ENCODE measurements around the gene ARHGAP26. TPM values are rescaled to one million over a fixed set of nuclear protein-coding genes. Genes with fewer than 3 reads are reported as not detected.

Gene ARHGAP26
- total RNA-seq, 1 donor: 7.6 TPM

GRCh38 chr5:142930395-142931110 is 160.4 kb downstream of the ARHGAP26 start:
- no peaks in the 10 kb centered on the region for H4K20me1 ChIP-seq (ENCODE audit: insufficient read depth, low read length)
- no peak for DNase-seq (ENCODE audit: insufficient read length, low spot score, missing footprints)
- no peak overlapping the region for H3K27ac ChIP-seq (ENCODE audit: low read depth, low read length)
- H3K36me3 ChIP-seq (ENCODE audit: insufficient read depth, low read length): no peaks in the 10 kb centered on the region
- no peak overlapping the region for H2AFZ ChIP-seq (ENCODE audit: low read length)
- no peak overlapping the region for H3K4me3 ChIP-seq (ENCODE audit: insufficient read depth, low read length)
- H3K4me2 ChIP-seq (ENCODE audit: insufficient read depth, low read length): no peak overlapping the region
- no peaks in the 10 kb centered on the region for H3K79me2 ChIP-seq (ENCODE audit: insufficient read depth, low read length)
- peaks cover 7% of the 10 kb centered on the region for H3K4me1 ChIP-seq (ENCODE audit: insufficient read depth, low read length)
- no peaks in the 10 kb centered on the region for H3K9me3 ChIP-seq (ENCODE audit: low read depth, low read length)
- no peaks in the 10 kb centered on the region for H3K27me3 ChIP-seq (ENCODE audit: insufficient read depth, low read length)
- TF ChIP-seq CTCF (IDR thresholded peaks at IDR 0.05; ENCODE audit: extremely low read depth, low read depth, low read length): no peak

- Histone ChIP-seq H2AFZ (ENCODE audit: low read length) (no peak overlapping the region), H3K36me3 (ENCODE audit: insufficient read depth, low read length) (no peaks in the 10 kb centered on the region), H3K27ac (ENCODE audit: low read depth, low read length) (no peak overlapping the region), H4K20me1 (ENCODE audit: insufficient read depth, low read length) (no peaks in the 10 kb centered on the region), H3K4me1 (ENCODE audit: insufficient read depth, low read length) (no peaks in the 10 kb centered on the region), H3K27me3 (ENCODE audit: insufficient read depth, low read length) (no peaks in the 10 kb centered on the region), H3K79me2 (ENCODE audit: insufficient read depth, low read length) (no peaks in the 10 kb centered on the region), H3K4me2 (ENCODE audit: insufficient read depth, low read length) (no peak overlapping the region), H3K9me3 (ENCODE audit: low read depth, low read length) (no peaks in the 10 kb centered on the region), H3K4me3 (ENCODE audit: insufficient read depth, low read length) (no peak overlapping the region)
- no peak for DNase-seq (ENCODE audit: insufficient read length, low spot score, missing footprints)
- no peak for TF ChIP-seq CTCF (IDR thresholded peaks at IDR 0.05; ENCODE audit: extremely low read depth, low read depth, low read length)
These were observed 161.9 kb downstream of the ARHGAP26 start for GRCh38 chr5:142931896-142932686.

- H3K4me2 ChIP-seq (ENCODE audit: insufficient read depth, low read length): no peak overlapping the region
- H3K9me3 ChIP-seq (ENCODE audit: low read depth, low read length): no peaks in the 10 kb centered on the region
- no peaks in the 10 kb centered on the region for H3K4me1 ChIP-seq (ENCODE audit: insufficient read depth, low read length)
- no peak overlapping the region for H3K4me3 ChIP-seq (ENCODE audit: insufficient read depth, low read length)
- no peaks in the 10 kb centered on the region for H3K27me3 ChIP-seq (ENCODE audit: insufficient read depth, low read length)
- H2AFZ ChIP-seq (ENCODE audit: low read length): no peak overlapping the region
- no peaks in the 10 kb centered on the region for H4K20me1 ChIP-seq (ENCODE audit: insufficient read depth, low read length)
- DNase-seq (ENCODE audit: insufficient read length, low spot score, missing footprints): no peak
- H3K27ac ChIP-seq (ENCODE audit: low read depth, low read length): no peak overlapping the region
- no peak for TF ChIP-seq CTCF (IDR thresholded peaks at IDR 0.05; ENCODE audit: extremely low read depth, low read depth, low read length)
- no peaks in the 10 kb centered on the region for H3K79me2 ChIP-seq (ENCODE audit: insufficient read depth, low read length)
- H3K36me3 ChIP-seq (ENCODE audit: insufficient read depth, low read length): no peaks in the 10 kb centered on the region
These were observed 164.0 kb downstream of the ARHGAP26 start for GRCh38 chr5:142934051-142934762.

GRCh38 chr5:142935014-142935413 is 164.8 kb downstream of the ARHGAP26 start:
- H2AFZ ChIP-seq (ENCODE audit: low read length): no peak overlapping the region
- H3K4me2 ChIP-seq (ENCODE audit: insufficient read depth, low read length): no peak overlapping the region
- H3K4me1 ChIP-seq (ENCODE audit: insufficient read depth, low read length): no peaks in the 10 kb centered on the region
- H3K36me3 ChIP-seq (ENCODE audit: insufficient read depth, low read length): no peaks in the 10 kb centered on the region
- no peaks in the 10 kb centered on the region for H3K9me3 ChIP-seq (ENCODE audit: low read depth, low read length)
- H3K27me3 ChIP-seq (ENCODE audit: insufficient read depth, low read length): no peaks in the 10 kb centered on the region
- no peak for DNase-seq (ENCODE audit: insufficient read length, low spot score, missing footprints)
- no peak for TF ChIP-seq CTCF (IDR thresholded peaks at IDR 0.05; ENCODE audit: extremely low read depth, low read depth, low read length)
- H3K4me3 ChIP-seq (ENCODE audit: insufficient read depth, low read length): no peak overlapping the region
- no peak overlapping the region for H3K27ac ChIP-seq (ENCODE audit: low read depth, low read length)
- no peaks in the 10 kb centered on the region for H3K79me2 ChIP-seq (ENCODE audit: insufficient read depth, low read length)
- no peaks in the 10 kb centered on the region for H4K20me1 ChIP-seq (ENCODE audit: insufficient read depth, low read length)
